GM19035 (cell line): ENCODE data around the gene PAPPA.

Experiments
- ATAC-seq: cut with Tn5 transposase; IDR thresholded peaks from one replicate; pipeline ENCODE4 v1.9.1; 2021; ENCODE audit not compliant: unreplicated experiment

The PAPPA gene

DNA sequence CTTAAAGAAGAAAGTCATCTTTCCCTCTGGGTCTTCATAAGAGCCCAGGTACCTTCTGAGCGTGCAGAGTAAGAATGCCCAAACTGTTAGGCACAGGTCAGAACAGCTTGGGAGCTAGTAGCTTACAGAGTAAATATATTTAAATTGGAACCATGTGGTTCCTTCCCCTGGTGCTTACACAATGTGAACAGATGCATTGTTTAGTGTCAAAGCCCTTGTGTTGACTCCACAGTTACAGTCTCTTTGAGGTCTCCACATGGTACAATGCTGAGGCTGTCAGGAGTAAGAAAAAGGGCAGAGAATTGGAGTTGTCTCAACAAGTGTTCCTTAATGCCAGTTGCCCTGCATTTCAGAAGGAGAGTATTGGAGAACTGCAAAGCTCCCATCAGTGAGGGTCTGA is 188.5 kb downstream of the PAPPA start:
- no peak for ATAC-seq

DNA sequence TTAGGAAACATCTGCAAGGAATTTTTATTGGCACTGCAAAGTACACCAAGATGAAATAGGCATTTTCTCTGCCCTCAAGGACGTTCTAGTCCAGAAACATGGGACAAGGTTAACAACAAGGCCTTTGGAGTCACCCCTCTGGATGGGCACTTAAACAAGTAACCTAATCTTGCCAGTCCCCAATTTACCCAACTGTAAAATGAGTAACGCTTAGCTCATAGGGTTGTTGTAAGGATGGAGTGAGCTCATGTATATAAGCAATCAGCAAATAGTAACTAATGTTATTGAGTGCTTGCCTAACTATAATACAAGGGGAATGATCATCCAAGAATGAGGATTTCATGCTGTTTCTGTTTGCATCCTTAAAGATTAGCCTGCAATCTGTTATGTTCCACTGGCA is 189.3 kb downstream of the PAPPA start:
- ATAC-seq: no peak

DNA sequence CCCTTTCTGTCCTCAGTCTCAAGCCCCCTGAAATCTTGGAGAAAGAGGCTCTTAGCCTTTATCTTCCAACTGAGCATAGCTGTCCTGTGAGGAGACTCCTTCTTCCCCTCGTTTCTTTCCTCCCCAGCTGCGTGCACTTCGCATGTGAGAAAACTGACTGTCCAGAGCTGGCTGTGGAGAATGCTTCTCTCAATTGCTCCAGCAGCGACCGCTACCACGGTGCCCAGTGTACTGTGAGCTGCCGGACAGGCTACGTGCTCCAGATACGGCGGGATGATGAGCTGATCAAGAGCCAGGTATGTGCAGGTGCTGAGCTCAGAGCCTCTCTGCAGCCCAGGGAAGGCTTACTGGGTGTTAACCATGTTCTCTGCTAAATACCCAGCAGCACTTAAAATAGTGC is 190.8 kb downstream of the PAPPA start:
- ATAC-seq: no peak

DNA sequence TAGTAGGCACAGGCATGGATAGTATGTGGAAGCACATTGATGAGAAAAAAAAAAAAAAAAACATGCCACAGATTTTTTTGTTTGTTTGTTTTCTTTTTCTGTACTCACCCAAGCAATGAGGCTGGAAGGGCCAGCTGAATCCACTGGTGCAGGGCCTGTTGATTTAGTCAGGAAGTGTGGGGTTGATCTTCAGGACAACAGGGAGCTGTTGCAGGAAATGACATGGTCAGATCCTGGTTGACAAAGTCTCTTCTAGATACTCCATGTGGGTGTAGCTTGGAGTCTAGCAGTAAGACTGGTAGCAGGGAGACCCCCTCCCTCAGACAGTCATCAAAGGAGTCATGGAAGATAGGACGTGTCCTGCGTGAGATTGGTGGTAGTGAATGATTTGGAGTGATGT is 191.8 kb downstream of the PAPPA start:
- no peak for ATAC-seq

DNA sequence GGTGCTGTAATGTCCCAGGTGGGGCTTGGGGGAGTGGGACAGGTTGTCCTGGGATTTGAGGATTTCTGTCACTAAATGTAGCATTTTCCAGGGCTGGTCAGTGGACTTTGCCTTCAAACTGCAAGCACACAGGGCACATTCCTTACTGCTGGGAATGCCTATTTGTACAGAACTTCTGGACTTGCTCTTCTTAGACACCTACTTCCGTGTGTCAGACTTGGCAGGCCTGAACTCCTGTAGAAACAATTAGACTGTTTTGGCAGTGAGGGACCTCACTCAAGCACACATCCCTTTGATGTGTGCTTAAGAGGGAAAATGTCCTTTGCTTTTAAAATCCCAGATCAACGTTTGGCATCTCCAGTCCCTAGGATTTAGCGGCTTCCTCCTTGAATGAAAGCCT is 192.2 kb downstream of the PAPPA start:
- no peak for ATAC-seq

DNA sequence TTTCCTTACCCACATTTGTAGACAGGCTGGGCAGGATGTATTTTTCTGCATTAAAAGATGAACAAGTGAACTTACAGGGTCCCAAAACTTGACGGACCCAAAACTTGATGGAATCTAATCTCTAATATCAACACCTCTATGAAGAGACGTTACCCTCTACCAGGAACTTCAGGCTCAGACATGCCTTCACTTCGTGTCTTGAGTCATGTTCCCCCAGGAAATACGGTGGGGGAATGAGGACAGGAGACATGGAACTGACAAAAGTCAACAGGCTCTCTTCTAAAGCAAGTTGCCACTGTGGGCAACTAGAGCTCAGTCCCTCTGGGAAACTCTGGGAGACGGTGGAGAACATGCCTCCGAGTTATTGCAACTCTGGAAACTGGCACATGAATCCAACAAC is 196.1 kb downstream of the PAPPA start:
- ATAC-seq: no peak

DNA sequence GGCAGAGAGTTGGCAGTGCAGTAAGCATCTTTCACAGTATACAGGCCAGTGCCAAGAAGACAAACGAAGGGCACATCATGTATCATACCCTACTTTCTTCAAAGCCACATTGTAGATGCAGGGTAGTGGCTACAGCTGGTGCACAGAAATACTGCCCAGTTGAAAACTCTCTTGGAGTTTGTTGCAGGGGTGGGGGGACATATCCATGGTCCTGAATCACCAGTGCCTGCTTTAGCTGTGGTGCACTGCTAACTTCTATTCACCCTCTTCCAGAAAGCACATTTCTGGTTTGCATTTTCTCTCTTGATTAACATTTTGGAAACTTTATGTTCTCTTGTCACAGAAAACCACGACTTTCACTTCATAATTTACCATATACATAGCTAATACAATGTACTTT is 196.6 kb downstream of the PAPPA start:
- ATAC-seq: no peak

DNA sequence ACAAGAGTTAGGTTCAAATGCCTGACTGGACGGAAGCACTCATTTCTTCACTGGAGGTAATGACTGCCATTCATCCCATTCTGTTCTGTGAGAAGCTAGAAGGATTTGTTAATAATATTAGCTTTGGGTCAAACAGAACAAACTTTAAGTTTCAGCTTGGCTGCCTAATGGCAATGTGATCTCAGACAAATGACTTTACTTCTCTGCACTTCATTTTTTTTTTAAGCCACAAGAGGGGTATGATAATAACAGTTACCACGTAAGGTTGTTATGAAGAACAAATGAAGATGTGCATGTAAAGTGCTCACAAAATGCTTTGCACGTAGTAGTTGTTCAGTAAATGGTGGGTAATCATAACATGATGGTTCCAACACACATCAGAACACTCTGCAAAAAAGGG is 199.4 kb downstream of the PAPPA start:
- ATAC-seq: no peak

DNA sequence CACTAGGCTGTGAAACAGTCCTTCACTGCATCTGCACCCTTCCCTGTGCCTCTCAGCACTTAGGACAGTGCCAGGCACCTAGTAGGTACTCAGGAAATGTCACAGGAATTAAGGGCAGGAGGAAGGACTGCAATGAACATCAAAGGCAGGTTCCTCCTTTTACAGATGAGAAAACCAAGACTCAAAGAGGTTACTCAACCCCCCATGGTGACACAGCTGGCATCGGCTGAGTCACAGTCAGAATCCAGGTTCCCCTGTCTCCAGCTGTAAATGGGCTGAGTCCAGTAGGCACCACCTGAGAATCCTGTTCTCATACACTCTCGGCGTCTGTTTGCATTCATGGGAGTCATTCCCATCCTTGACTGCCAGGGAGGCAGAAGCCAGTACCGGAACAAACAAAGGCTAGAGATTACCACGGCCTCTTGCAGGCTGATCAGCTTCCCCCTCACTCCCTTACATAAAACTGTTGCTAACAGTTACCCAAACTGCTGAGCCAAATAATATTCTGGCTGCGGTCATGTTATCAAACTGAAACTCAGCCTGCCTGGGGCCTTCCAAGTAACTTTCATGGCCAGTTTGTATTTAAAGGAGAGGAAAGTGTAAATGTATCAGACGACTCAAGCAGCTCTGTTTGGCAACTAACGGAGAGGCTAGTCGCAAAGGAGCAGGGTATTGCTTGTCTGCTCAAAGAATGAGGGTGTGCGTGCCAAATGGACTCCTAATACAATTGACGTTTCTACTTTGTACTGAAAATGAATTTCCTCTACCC is 201.7 kb downstream of the PAPPA start:
- ATAC-seq: no peak

DNA sequence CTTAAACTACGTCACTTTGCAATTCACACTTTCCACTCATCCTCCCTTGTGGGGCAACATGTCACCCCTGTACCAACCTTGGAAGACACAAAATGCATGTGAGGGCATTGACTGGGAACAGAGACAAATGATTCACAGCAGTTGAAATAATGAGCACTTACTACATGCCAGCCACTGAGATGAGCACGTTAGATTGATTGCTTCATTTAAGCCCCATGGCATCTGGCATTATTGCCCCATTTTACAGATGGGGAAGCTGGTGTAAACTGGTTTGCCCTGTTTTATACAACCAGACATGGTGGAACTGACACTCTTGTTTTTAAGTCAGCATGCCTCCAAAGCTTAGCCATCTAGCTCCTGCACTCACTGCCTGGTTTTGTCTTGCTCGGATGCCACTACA is 204.7 kb downstream of the PAPPA start:
- no peak for ATAC-seq

DNA sequence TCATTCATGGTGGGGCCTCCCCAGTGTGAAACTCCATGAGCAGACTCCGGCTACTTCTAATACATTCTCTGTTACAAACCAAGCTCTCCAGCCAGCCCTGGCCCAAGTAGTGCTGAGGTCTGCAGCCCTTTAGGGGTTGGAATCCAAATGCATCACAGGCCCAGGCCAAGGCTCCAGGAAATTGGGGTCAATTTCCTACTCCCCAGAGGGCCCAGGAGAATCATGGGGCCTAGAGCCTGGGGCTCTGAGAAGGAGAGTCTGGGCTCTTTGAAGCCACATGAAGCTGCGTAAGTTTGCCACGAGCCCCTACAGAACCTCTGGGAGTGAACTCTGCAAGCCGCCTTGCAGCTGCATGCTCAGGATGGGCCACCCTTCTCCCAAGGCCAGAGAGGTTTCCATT is 206.4 kb downstream of the PAPPA start:
- no peak for ATAC-seq

DNA sequence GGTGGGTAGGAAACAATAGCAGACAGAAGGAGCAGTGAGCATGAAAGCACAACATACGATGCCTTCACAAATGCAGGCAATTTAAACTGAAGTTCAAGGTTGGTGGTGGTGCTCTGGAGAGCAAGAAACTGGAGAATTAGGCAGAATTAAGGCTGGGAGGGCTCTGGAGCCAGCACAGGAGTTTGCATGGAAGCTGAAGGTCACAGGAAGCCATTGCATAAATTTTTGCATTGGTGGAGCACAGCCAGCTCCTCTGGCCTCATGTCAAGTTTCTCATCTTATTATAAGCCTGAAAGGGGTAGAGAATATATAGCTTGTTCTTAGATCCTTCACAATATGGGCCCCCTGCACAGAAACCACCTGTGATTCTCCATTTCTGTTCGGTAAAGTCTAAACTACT is 207.4 kb downstream of the PAPPA start:
- no peak for ATAC-seq

DNA sequence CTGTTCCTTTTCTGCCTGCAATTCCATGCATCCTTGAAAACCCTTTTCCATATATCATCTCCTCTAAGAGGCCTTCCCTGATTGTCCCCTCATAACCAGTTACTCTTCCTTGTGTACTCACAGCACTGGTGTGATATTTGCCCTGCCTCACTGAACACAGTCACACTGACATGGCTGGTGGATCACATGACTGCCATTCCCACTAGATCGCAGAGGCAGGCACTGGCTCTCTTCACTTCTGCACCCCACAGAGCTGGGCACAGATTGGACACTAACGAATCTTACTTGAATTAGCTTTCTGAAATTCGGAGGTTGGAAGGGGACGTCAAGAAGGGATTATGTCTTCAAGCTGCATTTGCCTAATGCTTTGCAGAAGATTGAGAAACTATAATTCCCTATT is 208.0 kb downstream of the PAPPA start:
- no peak for ATAC-seq

DNA sequence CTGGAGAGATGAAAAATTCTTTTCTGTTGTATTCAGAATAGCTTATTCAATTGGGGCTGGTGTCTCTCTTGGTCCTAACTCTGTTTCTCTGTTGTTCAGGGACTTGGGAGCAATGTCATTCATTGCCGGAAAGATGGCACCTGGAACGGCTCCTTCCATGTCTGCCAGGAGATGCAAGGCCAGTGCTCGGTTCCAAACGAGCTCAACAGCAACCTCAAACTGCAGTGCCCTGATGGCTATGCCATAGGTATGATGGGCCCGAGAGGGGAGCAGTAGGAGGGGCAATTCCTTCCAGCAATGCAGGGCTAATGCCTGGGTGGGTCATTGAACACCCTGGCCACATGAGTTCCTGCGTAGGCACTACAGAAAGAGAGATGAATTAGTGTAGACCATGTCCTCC is 208.9 kb downstream of the PAPPA start:
- no peak for ATAC-seq

DNA sequence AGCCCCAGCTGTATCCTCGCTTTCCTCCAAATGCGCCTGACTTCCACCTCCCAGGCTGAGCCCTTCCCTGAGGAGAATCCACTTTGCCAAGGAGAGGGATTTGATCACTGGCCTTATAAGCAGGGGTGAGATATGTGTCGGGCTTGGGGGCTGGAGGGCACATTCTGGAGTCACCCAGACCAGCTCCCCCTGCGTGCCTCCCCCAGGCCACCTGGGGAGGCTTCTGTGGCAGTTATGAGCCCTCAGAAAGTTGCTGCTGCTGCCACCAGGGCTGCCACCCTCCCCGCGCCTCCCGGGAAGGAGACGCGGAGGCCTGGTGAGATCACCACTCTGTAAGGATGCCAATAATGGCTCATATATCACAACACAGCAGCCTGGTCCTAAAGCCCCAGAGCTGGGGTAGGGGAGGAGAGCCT is 211.5 kb downstream of the PAPPA start:
- ATAC-seq: no peak

DNA sequence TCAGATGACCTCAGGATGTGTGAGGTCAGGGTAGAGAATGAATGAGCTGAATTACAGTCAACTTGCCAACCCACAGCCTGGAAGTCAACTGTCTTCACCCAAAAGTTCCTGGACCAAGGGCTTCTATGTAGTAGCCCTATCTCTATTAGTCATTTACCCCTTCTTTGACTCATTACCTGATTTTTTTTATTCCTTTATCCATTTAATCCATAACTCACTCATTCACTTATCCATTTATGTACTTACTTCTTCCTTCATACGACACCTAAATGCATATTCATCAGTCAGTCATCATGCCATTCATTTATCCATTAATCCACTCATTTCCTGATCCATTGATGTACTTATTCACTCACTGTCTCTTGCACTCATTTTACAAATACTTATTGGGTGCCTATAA is 212.7 kb downstream of the PAPPA start:
- no peak for ATAC-seq

DNA sequence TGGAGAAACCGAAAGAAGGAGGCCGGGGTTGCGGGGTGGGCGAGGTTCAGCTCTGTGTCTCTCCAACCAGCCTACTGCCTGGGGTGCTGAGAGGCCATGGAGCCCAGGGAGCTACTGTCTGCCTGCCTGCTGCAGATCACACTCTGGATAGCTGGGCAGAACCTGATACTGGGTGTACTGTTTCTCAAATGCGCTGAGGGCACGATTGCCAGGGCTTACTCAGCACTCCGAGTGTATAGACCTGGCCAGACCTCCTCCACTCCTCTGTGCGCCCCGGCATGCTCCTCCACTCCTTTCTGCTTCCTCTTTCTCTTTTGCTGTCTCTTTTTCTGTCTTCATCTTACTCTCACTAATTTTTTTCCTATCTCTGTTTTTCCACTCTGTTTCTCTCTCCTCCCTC is 215.1 kb downstream of the PAPPA start:
- ATAC-seq: no peak

DNA sequence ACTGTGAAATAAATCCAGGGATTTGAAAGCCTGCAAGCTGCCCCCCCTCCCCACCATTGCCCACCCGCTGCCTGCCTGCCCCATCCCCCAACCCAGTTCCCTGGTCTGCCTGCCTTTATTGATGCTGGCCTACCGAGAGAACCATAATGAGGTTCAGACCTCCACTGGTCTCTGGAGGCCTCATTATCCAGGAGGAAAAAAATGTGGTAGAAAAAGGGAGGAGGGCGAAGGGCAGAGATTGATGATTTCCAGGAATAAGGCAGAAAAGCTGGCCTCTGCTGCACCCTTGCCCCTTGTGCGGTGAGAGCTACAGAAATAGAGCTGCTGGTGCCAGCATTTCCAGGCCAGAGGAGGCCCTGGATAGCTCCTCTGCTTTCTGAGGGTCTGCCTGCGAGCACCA is 216.1 kb downstream of the PAPPA start:
- no peak for ATAC-seq

DNA sequence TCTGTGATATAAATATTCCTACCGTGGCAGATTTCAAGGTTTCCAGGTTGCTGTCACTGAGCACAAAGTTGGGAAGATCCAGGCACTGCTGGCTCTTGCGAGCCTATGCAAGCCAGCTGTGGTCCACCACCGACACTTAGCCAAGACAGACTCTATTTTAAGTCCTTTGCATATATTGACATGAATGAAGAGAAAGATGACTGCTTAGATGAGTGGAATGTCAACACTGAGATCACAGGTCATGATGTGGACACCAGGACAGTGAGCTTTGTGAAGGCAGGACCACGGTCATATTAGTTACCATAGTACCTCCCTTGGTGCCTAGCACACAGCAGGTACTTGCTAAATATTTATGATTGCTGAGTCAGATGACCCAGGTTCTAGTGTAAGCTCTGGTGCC is 217.0 kb downstream of the PAPPA start:
- no peak for ATAC-seq

DNA sequence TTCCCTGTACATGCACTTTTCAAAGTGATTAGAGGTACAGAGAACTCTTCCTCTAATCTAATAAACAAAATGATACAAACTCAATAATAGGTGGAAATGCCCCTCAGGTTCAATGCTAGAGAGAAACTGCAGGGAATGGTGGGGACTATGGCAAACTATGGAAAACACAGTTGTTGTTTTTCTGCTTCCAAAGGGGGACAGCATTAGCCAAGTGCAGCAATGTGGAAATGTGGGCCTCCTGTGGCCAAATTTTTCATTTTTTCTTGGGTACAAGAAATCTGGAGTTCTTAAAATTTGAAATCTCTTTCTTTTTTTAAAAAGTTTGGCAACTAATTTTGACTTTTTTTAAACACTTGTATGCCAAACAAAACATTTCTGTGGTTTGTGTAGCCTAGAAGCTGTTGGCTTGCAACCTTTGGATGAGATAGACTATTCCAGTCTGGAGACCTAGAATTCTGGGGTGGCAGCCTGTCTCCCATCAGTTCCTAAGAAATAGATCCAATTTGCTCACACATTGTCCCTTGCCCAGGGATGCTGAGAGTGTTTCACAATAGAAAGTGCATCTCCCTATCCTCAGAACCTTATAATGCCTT is 218.6 kb downstream of the PAPPA start:
- ATAC-seq: no peak

DNA sequence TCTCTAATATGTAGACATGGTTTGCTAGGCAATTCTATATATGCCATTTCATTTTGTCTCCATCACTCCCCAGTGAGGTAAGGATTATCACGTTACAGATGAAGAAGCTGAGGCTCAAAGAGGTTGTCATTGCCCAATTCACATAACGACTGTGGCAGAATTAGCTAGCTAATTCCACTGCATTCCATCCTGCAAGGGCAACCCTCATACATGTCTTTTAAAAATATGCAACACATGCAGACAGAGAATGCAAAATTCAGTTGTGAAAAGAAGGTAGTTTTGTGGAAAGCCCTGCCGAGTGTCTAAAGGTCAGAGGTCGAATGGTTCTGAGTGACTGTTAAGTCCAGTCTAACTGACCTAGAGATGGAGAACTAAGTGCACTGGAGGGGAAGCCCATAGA is 219.2 kb downstream of the PAPPA start:
- no peak for ATAC-seq

DNA sequence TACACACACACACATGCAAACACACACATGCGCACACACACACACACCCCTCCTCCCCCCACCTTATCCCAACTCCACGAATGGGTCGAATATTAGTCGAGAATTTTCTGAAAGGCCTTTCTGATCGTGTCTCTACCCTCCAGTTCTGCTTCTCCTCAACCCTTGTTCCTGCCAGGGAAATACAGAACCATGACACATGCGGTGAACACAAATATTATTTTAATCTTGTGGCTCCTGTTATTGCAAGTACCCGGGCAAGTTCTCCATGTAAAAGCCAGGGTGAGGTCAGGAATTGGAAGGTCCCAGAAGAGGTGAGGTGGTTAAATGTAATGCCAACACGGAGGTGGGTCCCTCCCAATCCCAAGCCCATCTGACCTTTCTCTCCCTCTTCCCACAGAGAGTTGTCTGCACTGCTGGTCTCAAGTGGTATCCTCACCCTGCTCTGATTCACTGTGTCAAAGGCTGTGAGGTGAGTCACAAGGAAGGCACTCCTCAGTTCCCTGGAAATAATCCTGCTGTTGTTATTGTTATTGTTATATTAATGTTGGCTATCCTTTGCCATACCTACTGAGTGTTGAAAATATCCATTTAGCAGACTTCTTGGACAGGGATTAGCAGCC is 223.7 kb downstream of the PAPPA start:
- no peak for ATAC-seq

DNA sequence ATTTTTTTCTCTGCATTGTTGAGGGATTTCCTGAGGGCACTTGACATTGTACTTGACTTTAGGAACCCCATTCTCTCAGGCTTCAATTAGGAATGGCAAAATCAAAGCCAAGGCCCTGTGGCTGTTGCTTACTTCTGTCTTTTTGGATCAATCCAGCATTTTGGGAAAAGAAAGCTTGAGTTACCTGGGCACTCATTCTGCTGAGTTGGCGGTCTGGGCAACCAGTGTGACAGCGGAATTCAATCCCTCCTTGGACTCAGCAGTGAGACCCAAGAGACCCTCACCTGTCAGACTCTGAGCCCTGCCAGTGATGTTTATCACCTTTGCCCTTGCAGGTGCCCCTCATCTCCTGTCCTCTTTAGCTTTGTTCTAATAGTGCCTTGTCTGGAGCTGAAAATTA is 225.3 kb downstream of the PAPPA start:
- no peak for ATAC-seq
